CD4-positive, alpha-beta T cell treated with Interleukin-15 for 4 hours (primary cell): ENCODE measurements around the gene KIF4A.

ENCODE experiments used
- DNase-seq: peaks from one replicate; pipeline ENCODE4 v3.0.0-alpha.2; 2020; ENCODE audit warnings: low spot score

Gene KIF4A

GRCh38 chrX:70437921-70438665 lies 148.2 kb downstream of the KIF4A start:
- DNase-seq: no peak

- DNase-seq: peak; percentile 28
Measured at GRCh38 chrX:70439016-70439415, 149.1 kb downstream of the KIF4A start.

GRCh38 chrX:70442224-70442623 lies 152.3 kb downstream of the KIF4A start:
- no peak for DNase-seq

GRCh38 chrX:70444326-70444945 lies 154.5 kb downstream of the KIF4A start, which contains the start of gene DLG3:
TSS of gene DLG3 (plus strand) at chrX:70444835. CDS start at chrX:70445202, 367 bp downstream.
- DNase-seq: peak; percentile 24

GRCh38 chrX:70444946-70445656 lies 155.2 kb downstream of the KIF4A start:
- no peak for DNase-seq

- no peak for DNase-seq
Measured at GRCh38 chrX:70445951-70446350, 156.0 kb downstream of the KIF4A start.

- no peak for DNase-seq
Measured at GRCh38 chrX:70446380-70447350, 156.8 kb downstream of the KIF4A start.

GRCh38 chrX:70449457-70449966 lies 159.6 kb downstream of the KIF4A start:
- no peak for DNase-seq

- peak; percentile 55 for DNase-seq
Measured at GRCh38 chrX:70452143-70452733, 162.3 kb downstream of the KIF4A start.

GRCh38 chrX:70453024-70453618 lies 163.2 kb downstream of the KIF4A start:
- no peak for DNase-seq

- peak; percentile 75 for DNase-seq
Measured at GRCh38 chrX:70454441-70455365, 164.8 kb downstream of the KIF4A start.

- no peak for DNase-seq
Measured at GRCh38 chrX:70455366-70456202, 165.7 kb downstream of the KIF4A start.

GRCh38 chrX:70456256-70456655 lies 166.4 kb downstream of the KIF4A start:
- no peak for DNase-seq

GRCh38 chrX:70461026-70461425 lies 171.1 kb downstream of the KIF4A start:
- DNase-seq: no peak

- DNase-seq: no peak
Measured at GRCh38 chrX:70464051-70464450, 174.1 kb downstream of the KIF4A start.

GRCh38 chrX:70466968-70467367 lies 177.1 kb downstream of the KIF4A start:
- no peak for DNase-seq

- DNase-seq: no peak
Measured at GRCh38 chrX:70468709-70469108, 178.8 kb downstream of the KIF4A start.
